ENCODE data around the gene MUC13.

Gene MUC13

DNA sequence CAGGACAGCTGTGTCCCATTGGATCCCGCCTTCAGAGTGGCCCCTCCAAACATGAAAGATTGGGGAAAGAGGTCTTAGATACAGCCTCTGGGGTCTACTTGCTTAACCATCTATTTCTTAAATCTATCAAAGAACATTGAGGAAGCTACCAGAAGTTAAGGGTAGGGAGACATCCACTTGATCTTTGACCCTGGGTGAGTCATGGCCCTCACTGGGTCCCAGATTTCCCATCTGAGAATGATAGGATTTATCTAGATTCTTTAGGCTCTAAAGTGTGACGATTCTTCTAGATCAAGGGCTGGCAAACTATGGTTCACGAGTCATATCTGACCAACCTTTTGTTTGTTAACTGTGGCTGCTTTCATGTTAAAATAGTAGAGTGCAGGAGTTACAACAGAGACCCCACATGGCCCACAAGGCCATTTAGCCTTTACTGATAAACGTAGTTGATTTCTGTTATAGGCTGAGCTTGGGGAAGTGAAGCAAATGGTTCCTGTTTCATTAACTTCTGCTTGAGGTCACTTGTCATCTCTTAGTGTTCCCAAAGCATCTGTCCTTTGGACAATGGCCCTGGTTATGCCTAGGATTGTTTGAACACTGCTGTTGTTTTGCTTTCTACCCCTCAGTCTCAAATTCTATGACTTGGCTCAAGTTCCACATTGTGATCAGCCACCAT lies 8.0 kb downstream of the MUC13 start:
- no peak for TF ChIP-seq SIN3A (IDR thresholded peaks at IDR 0.05; ENCODE audit: borderline replicate concordance, insufficient read depth, low read length)
- TF ChIP-seq FOXP2 (optimal IDR thresholded peaks at IDR 0.05; ENCODE audit: borderline replicate concordance, extremely low read depth, extremely low read length, insufficient read depth) = no peak
- TF ChIP-seq TAF1 (IDR thresholded peaks at IDR 0.05; ENCODE audit: borderline replicate concordance, insufficient read depth, low read length) = no peak
- TF ChIP-seq, protein P1, sequence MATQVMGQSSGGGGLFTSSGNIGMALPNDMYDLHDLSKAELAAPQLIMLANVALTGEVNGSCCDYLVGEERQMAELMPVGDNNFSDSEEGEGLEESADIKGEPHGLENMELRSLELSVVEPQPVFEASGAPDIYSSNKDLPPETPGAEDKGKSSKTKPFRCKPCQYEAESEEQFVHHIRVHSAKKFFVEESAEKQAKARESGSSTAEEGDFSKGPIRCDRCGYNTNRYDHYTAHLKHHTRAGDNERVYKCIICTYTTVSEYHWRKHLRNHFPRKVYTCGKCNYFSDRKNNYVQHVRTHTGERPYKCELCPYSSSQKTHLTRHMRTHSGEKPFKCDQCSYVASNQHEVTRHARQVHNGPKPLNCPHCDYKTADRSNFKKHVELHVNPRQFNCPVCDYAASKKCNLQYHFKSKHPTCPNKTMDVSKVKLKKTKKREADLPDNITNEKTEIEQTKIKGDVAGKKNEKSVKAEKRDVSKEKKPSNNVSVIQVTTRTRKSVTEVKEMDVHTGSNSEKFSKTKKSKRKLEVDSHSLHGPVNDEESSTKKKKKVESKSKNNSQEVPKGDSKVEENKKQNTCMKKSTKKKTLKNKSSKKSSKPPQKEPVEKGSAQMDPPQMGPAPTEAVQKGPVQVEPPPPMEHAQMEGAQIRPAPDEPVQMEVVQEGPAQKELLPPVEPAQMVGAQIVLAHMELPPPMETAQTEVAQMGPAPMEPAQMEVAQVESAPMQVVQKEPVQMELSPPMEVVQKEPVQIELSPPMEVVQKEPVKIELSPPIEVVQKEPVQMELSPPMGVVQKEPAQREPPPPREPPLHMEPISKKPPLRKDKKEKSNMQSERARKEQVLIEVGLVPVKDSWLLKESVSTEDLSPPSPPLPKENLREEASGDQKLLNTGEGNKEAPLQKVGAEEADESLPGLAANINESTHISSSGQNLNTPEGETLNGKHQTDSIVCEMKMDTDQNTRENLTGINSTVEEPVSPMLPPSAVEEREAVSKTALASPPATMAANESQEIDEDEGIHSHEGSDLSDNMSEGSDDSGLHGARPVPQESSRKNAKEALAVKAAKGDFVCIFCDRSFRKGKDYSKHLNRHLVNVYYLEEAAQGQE (IDR thresholded peaks at IDR 0.05; ENCODE audit: insufficient read depth in 1 of 2, low read depth in 2 of 2, low read length in 2 of 2) = no peak
- no peak for TF ChIP-seq POLR2AphosphoS5 (IDR thresholded peaks at IDR 0.05; ENCODE audit: low read depth, low read length)

DNA sequence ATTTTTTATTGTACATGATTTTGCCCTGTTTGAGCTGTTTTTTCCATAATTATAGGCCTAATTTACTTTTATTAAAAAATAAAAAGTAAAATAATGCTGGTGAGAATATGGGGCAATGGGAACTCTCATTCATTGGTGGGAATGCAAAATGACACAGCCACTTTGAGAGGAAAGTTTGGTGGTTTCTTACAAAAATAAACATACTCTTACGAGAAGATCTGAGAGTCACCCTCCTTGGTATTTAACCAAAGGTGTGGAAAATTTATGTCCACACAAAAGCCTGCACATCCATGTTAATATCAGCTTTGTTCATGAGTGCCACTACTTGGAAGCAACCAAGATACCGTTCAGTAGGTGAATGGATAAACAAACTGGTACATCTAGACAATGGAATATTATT lies 9.8 kb downstream of the MUC13 start:
- TF ChIP-seq POLR2AphosphoS5 (IDR thresholded peaks at IDR 0.05; ENCODE audit: low read depth, low read length) (no peak), TAF1 (IDR thresholded peaks at IDR 0.05; ENCODE audit: borderline replicate concordance, insufficient read depth, low read length) (no peak), SIN3A (IDR thresholded peaks at IDR 0.05; ENCODE audit: borderline replicate concordance, insufficient read depth, low read length) (no peak)

DNA sequence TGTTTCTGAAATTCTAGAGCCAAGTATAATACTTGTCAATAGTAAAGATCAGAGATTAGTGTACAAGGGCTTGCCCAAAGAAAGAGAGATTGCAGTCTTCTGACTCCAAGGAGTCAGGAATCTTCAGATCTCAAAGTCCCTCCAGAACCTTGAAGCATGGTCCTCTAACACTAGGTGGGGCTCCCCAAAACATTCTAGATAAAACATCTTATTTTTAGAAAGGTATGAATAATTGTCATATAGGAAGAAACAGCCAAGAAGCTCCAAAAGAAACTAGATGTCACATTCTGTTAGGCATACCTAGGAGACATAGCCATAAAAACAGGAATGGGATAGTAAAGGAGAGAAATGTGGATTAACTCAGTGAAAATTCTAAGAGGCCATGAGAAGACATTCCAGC lies 10.7 kb downstream of the MUC13 start:
- TF ChIP-seq SIN3A (IDR thresholded peaks at IDR 0.05; ENCODE audit: borderline replicate concordance, insufficient read depth, low read length) = no peak
- TF ChIP-seq POLR2AphosphoS5 (IDR thresholded peaks at IDR 0.05; ENCODE audit: low read depth, low read length) = no peak

DNA sequence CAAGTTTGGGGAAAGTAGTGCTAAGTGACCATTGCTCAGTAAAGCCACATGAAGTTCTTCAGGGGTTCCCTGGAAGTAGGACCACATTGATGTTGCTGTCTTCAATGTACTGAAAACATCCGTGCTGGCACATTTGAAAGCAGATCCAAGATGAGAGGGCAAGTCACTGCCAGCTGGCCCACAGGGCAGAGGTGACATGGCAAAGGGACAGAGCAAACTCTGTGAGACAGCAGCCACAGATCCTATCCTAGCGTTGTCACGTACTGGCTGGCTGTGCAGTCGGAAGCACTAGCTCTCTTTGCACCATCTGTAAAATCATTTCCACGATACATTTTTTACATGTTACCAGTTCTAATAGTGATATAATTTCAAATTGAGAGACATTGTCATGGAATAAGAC lies 13.8 kb downstream of the MUC13 start:
- TF ChIP-seq, protein P1 (IDR thresholded peaks at IDR 0.05; ENCODE audit: insufficient read depth in 1 of 2, low read depth in 2 of 2, low read length in 2 of 2) = no peak

DNA sequence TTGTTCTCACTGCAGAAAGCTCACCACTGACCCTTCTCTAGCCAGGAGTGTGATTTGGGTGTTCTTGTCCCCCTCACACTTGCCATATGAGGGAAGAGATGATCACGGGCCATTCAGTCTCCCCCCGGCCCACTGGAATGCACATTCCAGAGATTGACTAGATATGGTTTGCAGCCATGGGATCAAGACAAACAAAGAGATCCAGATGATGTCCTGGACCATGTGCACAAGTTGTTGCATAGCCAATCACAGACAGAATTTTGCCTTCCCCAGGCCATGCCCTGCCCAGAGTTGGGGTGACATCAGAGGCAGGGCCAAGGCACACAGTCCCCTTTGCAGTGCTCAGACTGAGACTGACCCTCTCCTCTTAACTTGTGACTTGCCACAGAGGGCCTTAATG lies 14.8 kb downstream of the MUC13 start:
- TF ChIP-seq SIN3A (IDR thresholded peaks at IDR 0.05; ENCODE audit: borderline replicate concordance, insufficient read depth, low read length) (no peak), FOXP2 (optimal IDR thresholded peaks at IDR 0.05; ENCODE audit: borderline replicate concordance, extremely low read depth, extremely low read length, insufficient read depth) (no peak), POLR2AphosphoS5 (IDR thresholded peaks at IDR 0.05; ENCODE audit: low read depth, low read length) (no peak), TAF1 (IDR thresholded peaks at IDR 0.05; ENCODE audit: borderline replicate concordance, insufficient read depth, low read length) (no peak)
- TF ChIP-seq, protein P1 (IDR thresholded peaks at IDR 0.05; ENCODE audit: insufficient read depth in 1 of 2, low read depth in 2 of 2, low read length in 2 of 2) = no peak

DNA sequence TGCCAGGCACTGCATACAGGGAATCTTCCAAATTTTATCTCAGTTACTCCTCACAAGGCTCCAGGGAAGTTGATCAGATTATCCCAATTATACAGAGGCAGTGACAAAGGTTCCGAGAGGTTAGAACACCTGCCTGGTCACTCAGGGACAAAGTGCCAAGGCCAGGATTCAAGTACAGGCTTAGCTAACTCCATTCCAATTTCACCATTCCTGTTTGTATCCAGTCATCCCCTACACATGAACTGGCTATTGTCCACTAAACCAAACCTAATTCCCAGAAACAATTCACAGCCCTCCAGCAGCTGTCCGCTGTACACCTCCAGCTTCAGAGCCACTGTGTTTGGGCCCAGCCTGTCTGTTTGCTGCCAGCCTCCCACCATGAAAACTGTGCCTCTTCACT lies 16.0 kb downstream of the MUC13 start:
- TF ChIP-seq SIN3A (IDR thresholded peaks at IDR 0.05; ENCODE audit: borderline replicate concordance, insufficient read depth, low read length) (no peak), POLR2AphosphoS5 (IDR thresholded peaks at IDR 0.05; ENCODE audit: low read depth, low read length) (no peak), TAF1 (IDR thresholded peaks at IDR 0.05; ENCODE audit: borderline replicate concordance, insufficient read depth, low read length) (no peak)

DNA sequence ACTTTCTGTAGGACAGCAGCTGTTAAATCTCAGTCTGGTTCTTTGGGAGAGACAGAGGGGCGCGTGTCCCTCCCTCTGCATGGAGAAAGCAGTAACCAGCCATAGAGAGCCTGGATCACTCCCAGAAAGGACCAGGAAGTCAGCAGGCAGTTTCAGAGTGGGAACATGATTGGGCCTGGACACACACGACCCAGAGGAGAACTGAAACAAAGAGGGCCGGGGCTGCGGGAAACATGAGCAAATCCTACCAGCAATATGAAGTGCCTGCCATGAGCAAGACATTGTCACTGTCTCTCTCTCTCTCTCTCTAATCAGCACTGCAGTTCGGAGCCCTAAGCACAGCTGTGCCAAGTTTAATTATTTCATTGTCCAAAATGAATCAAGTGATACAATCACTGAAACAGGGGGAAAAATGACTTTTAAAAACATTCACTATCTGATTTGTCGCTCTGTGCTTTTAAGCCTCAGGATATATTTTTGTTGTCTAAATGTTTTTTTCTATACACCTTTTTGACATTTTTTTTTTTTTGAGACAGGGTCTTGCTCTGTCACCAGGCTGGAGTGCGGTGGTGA lies 17.6 kb downstream of the MUC13 start:
- TF ChIP-seq FOXP2 (optimal IDR thresholded peaks at IDR 0.05; ENCODE audit: borderline replicate concordance, extremely low read depth, extremely low read length, insufficient read depth) (no peak), POLR2AphosphoS5 (IDR thresholded peaks at IDR 0.05; ENCODE audit: low read depth, low read length) (no peak), SIN3A (IDR thresholded peaks at IDR 0.05; ENCODE audit: borderline replicate concordance, insufficient read depth, low read length) (no peak), TAF1 (IDR thresholded peaks at IDR 0.05; ENCODE audit: borderline replicate concordance, insufficient read depth, low read length) (no peak)
- TF ChIP-seq, protein P1 (IDR thresholded peaks at IDR 0.05; ENCODE audit: insufficient read depth in 1 of 2, low read depth in 2 of 2, low read length in 2 of 2) = no peak
